ENCODE measurements around the gene CDH5. TPM values are rescaled to one million over a fixed set of nuclear protein-coding genes. Genes with fewer than 3 reads are reported as not detected.
"Not testable (repeated sequence)": the region's sequence is repeated elsewhere in the genome, so short reads cannot be mapped to it uniquely, and the experiment has no call there.

Gene CDH5
- total and polyA plus RNA-seq, 9 donors = 50.9 to 100 (median 88.7) TPM

GRCh38 chr16:66328282-66328681 is 38.2 kb upstream of the CDH5 start:
- H3K27ac ChIP-seq (ENCODE audit: low read length) = peak overlapping the region; percentile 91
- no peaks in the 10 kb centered on the region for H3K36me3 ChIP-seq (ENCODE audit: control insufficient read depth, insufficient read depth, low read length)
- no peak overlapping the region for H3K4me3 ChIP-seq (ENCODE audit: low read length)
- 89% methylated on average over 8 of the region's 11 CpGs for WGBS (ENCODE audit: insufficient coverage)
- H3K4me1 ChIP-seq (ENCODE audit: control insufficient read depth, insufficient read depth, low read length) = peaks cover 61% of the 10 kb centered on the region
- DNase-seq = no peak
- peaks cover 2% of the 10 kb centered on the region for H3K27me3 ChIP-seq (ENCODE audit: control insufficient read depth, insufficient read depth, low read length)
- no peaks in the 10 kb centered on the region for H3K9me3 ChIP-seq (replicated peaks; ENCODE audit: control insufficient read depth, low read depth, low read length)

- H3K27me3 ChIP-seq (ENCODE audit: control insufficient read depth, insufficient read depth, low read length); DNase-seq; H3K4me3 ChIP-seq (ENCODE audit: low read length); H3K27ac ChIP-seq (ENCODE audit: low read length); H3K36me3 ChIP-seq (ENCODE audit: control insufficient read depth, insufficient read depth, low read length); H3K9me3 ChIP-seq (replicated peaks; ENCODE audit: control insufficient read depth, low read depth, low read length): not testable (repeated sequence)
- peaks cover 61% of the 10 kb centered on the region for H3K4me1 ChIP-seq (ENCODE audit: control insufficient read depth, insufficient read depth, low read length)
- no CpG with 5 or more reads among the region's 2 CpGs for WGBS (ENCODE audit: insufficient coverage)
Observed at GRCh38 chr16:66331464-66331863, 35.0 kb upstream of the CDH5 start.

GRCh38 chr16:66332634-66333610 is 33.6 kb upstream of the CDH5 start:
- H3K4me1 ChIP-seq (ENCODE audit: control insufficient read depth, insufficient read depth, low read length) = peaks cover 60% of the 10 kb centered on the region
- no peaks in the 10 kb centered on the region for H3K36me3 ChIP-seq (ENCODE audit: control insufficient read depth, insufficient read depth, low read length)
- H3K27ac ChIP-seq (ENCODE audit: low read length) = peak overlapping the region; percentile 35
- H3K4me3 ChIP-seq (ENCODE audit: low read length) = no peak overlapping the region
- peaks cover 4% of the 10 kb centered on the region for H3K27me3 ChIP-seq (ENCODE audit: control insufficient read depth, insufficient read depth, low read length)
- 73% methylated on average over 14 of the region's 15 CpGs for WGBS (ENCODE audit: insufficient coverage)
- peaks cover 6% of the 10 kb centered on the region for H3K9me3 ChIP-seq (replicated peaks; ENCODE audit: control insufficient read depth, low read depth, low read length)
- peak; percentile 46 for DNase-seq

- no CpG with 5 or more reads among the region's 4 CpGs for WGBS (ENCODE audit: insufficient coverage)
- H3K4me3 ChIP-seq (ENCODE audit: low read length) = no peak overlapping the region
- peaks cover 6% of the 10 kb centered on the region for H3K9me3 ChIP-seq (replicated peaks; ENCODE audit: control insufficient read depth, low read depth, low read length)
- H3K27me3 ChIP-seq (ENCODE audit: control insufficient read depth, insufficient read depth, low read length) = peaks cover 4% of the 10 kb centered on the region
- peak; percentile 53 for DNase-seq
- no peaks in the 10 kb centered on the region for H3K36me3 ChIP-seq (ENCODE audit: control insufficient read depth, insufficient read depth, low read length)
- H3K4me1 ChIP-seq (ENCODE audit: control insufficient read depth, insufficient read depth, low read length) = peaks cover 54% of the 10 kb centered on the region
- H3K27ac ChIP-seq (ENCODE audit: low read length) = peak overlapping the region; percentile 78
Observed at GRCh38 chr16:66334853-66335574, 31.5 kb upstream of the CDH5 start.

- Histone ChIP-seq H3K9me3 (replicated peaks; ENCODE audit: control insufficient read depth, low read depth, low read length) (peaks cover 6% of the 10 kb centered on the region), H3K27ac (ENCODE audit: low read length) (peak overlapping the region; percentile 78), H3K4me3 (ENCODE audit: low read length) (no peak overlapping the region), H3K4me1 (ENCODE audit: control insufficient read depth, insufficient read depth, low read length) (peaks cover 54% of the 10 kb centered on the region), H3K27me3 (ENCODE audit: control insufficient read depth, insufficient read depth, low read length) (peaks cover 4% of the 10 kb centered on the region), H3K36me3 (ENCODE audit: control insufficient read depth, insufficient read depth, low read length) (no peaks in the 10 kb centered on the region)
- 29% methylated on average over 5 of the region's 8 CpGs for WGBS (ENCODE audit: insufficient coverage)
- DNase-seq = peak; percentile 95
Observed at GRCh38 chr16:66335704-66336329, 30.7 kb upstream of the CDH5 start.

- H3K36me3 ChIP-seq (ENCODE audit: control insufficient read depth, insufficient read depth, low read length) = no peaks in the 10 kb centered on the region
- peaks cover 6% of the 10 kb centered on the region for H3K27me3 ChIP-seq (ENCODE audit: control insufficient read depth, insufficient read depth, low read length)
- H3K27ac ChIP-seq (ENCODE audit: low read length) = peak overlapping the region; percentile 72
- no peak overlapping the region for H3K4me3 ChIP-seq (ENCODE audit: low read length)
- peak; percentile 94 for DNase-seq
- peaks cover 49% of the 10 kb centered on the region for H3K4me1 ChIP-seq (ENCODE audit: control insufficient read depth, insufficient read depth, low read length)
- peaks cover 6% of the 10 kb centered on the region for H3K9me3 ChIP-seq (replicated peaks; ENCODE audit: control insufficient read depth, low read depth, low read length)
- 10% methylated on average over 5 of the region's 9 CpGs for WGBS (ENCODE audit: insufficient coverage)
Observed at GRCh38 chr16:66337463-66338188, 28.9 kb upstream of the CDH5 start.

GRCh38 chr16:66342294-66342900 is 24.1 kb upstream of the CDH5 start:
- Histone ChIP-seq H3K27me3 (ENCODE audit: control insufficient read depth, insufficient read depth, low read length) (peaks cover 5% of the 10 kb centered on the region), H3K27ac (ENCODE audit: low read length) (no peak overlapping the region), H3K4me3 (ENCODE audit: low read length) (no peak overlapping the region), H3K36me3 (ENCODE audit: control insufficient read depth, insufficient read depth, low read length) (no peaks in the 10 kb centered on the region), H3K9me3 (replicated peaks; ENCODE audit: control insufficient read depth, low read depth, low read length) (no peaks in the 10 kb centered on the region), H3K4me1 (ENCODE audit: control insufficient read depth, insufficient read depth, low read length) (peaks cover 19% of the 10 kb centered on the region)
- no peak for DNase-seq
- WGBS (ENCODE audit: insufficient coverage) = 77% methylated on average over 3 of the region's 9 CpGs

GRCh38 chr16:66344533-66345145 is 21.9 kb upstream of the CDH5 start:
- WGBS (ENCODE audit: insufficient coverage) = 70% methylated on average over 10 of the region's 14 CpGs
- no peak for DNase-seq

GRCh38 chr16:66346221-66346620 is 20.3 kb upstream of the CDH5 start:
- no peaks in the 10 kb centered on the region for H3K9me3 ChIP-seq (replicated peaks; ENCODE audit: control insufficient read depth, low read depth, low read length)
- no peak overlapping the region for H3K27ac ChIP-seq (ENCODE audit: low read length)
- H3K36me3 ChIP-seq (ENCODE audit: control insufficient read depth, insufficient read depth, low read length) = no peaks in the 10 kb centered on the region
- no CpG with 5 or more reads among the region's 2 CpGs for WGBS (ENCODE audit: insufficient coverage)
- no peak overlapping the region for H3K4me3 ChIP-seq (ENCODE audit: low read length)
- DNase-seq = no peak
- H3K4me1 ChIP-seq (ENCODE audit: control insufficient read depth, insufficient read depth, low read length) = peaks cover 9% of the 10 kb centered on the region
- H3K27me3 ChIP-seq (ENCODE audit: control insufficient read depth, insufficient read depth, low read length) = peaks cover 18% of the 10 kb centered on the region

More at GRCh38 chr16:66344533-66345145, 21.9 kb upstream of the CDH5 start:
- Histone ChIP-seq H3K27me3 (ENCODE audit: control insufficient read depth, insufficient read depth, low read length) (peaks cover 9% of the 10 kb centered on the region), H3K4me1 (ENCODE audit: control insufficient read depth, insufficient read depth, low read length) (peaks cover 9% of the 10 kb centered on the region), H3K9me3 (replicated peaks; ENCODE audit: control insufficient read depth, low read depth, low read length) (no peaks in the 10 kb centered on the region), H3K36me3 (ENCODE audit: control insufficient read depth, insufficient read depth, low read length) (no peaks in the 10 kb centered on the region), H3K27ac (ENCODE audit: low read length) (no peak overlapping the region), H3K4me3 (ENCODE audit: low read length) (no peak overlapping the region)
